Measurements from ENCODE around the gene TMEM242. TPM values are rescaled to one million over a fixed set of nuclear protein-coding genes. Genes with fewer than 3 reads are reported as not detected.

The TMEM242 gene
- total RNA-seq, 1 donor from 2014 or later = 9.6 TPM

DNA sequence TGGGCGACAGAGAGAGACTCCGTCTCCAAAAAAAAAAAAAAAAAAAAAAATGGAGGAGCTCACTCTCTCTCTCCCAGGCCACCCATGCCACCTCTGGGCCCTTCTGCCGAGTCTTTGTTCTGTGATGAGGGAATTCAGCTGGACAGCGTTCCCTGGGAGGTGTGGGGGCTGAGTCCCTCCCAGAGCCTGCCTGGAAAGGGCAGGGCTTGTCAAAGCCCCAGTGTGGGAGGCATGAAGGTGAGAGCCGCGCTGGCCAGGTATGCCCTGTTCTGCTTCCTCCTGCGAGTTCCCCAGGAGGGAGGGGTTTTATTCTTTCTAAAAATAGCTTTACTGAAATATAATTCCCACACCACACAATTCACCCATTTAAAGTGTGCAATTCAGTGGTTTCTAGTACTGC is 69.6 kb downstream of the TMEM242 start:
- DNase-seq (ENCODE audit: low spot score) = no peak

DNA sequence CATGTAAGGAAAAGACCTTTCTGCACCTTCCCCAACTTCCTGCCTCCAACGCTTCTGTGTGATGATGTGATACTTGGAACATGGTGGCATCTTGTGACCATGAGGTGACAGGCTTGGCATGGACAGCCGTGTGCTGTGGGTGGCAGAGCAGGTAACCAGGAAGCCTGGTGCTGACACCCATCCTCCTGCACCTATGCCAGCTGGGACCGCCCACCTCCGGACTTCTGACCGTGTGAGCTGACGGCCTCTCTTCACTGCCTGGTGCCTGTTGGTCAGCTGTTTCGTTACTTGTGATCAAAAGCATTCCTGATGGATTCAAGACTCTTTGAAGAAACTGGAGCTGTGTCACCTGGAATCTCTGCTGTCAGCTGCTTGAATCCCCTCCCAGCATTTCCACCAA is 70.3 kb downstream of the TMEM242 start:
- no peak for DNase-seq (ENCODE audit: low spot score)

DNA sequence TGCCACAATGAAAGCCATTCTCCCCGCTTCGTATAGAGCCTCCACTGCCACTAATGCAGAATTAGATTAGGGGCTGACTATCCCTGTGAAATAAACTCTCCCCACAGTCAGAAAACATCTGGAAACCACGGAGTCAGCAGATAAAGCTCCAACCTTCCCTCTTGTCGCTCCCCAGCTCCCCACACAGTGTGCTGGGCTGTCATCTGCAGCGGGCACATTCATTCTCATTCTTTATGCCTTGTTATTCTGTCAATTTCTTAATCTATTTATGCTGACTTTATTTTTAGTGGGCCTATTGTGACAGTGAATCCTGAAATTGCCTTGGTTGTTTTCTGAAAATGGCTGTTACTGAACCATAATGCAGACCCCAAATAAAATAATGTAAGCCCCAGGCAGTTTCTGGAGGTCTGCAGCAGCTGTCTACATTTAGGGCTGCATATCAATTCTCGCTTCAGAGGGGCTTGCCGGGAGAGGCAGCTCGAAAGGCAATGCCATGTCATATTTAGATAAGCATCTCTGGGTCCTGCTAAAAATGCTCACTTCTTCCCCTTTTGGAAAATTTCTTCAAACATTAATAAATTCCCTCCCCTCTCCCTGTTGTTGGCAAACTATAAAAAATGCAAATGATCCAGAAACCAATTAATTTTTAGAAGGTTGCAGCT is 71.6 kb downstream of the TMEM242 start:
- no peak for DNase-seq (ENCODE audit: low spot score)

DNA sequence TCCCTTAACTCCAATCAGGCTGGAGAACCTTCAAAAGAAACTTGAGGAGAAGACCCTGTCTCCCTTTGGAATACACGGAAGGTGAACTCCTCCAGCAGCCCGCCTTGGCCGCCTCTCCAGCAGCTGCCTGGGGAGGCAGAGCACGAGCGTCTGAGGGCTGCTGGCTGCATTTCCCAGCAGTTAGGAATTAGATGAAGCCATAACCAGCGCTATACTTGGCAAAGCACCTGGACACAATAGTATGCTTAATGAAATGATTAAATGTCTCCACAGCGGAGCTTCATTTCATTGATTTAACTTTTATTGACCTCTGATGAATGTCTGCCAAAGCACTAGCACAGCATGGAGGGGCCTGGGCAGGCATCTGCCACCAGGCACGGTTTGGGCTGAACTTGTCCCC is 73.5 kb downstream of the TMEM242 start:
- DNase-seq (ENCODE audit: low spot score) = no peak

DNA sequence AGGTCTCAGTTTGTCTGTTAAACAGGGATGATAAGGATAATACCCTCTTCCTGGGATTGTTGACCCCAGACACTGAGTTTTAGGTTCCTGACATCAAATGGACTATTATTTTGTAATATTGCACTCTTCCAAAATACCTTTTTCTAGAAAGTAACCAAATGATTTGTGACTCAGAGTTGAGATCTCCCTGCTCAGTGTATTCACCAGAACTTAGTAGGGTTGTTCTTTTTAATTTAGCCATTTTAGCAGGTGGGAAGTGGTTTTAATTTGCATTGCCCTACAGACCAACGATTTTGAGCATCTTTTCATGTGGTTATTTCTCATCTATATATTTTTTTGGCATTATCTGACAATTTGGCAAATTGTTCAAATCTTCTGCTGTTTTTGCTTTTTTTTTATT is 75.1 kb downstream of the TMEM242 start:
- DNase-seq (ENCODE audit: low spot score) = no peak

DNA sequence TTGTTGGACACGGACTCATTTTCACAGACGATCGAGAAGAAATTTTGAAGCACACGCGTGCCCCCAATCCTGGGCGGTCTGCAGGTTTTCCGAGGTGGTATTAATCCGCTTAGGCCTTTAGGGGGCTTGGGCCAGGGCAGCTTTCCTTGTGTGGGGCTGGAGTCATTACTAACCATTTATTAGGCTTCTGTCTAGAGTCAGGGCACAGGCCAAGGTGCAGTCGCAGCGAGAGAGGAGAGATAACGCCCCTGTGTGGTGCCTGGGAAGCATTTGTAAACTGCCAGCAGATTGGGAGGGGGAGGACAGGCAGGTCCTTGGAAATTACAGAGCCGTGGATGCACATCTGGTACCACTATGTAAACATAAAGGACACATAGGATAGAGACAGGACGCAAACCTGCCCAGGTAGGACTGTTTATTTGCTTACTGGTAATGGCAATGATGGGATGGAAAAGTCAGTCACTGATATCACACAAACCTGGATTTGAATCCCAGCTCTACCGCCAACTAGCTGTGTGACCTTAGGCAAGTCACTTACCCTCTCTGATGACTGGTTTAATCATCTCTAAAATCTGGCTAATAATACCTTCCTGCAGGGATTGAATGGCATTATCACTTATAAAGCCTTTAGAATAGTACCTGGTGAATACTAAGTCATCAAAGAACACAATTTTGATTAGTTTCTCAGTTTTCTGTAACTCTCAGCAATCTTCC is 76.4 kb downstream of the TMEM242 start:
- no peak for DNase-seq (ENCODE audit: low spot score)

DNA sequence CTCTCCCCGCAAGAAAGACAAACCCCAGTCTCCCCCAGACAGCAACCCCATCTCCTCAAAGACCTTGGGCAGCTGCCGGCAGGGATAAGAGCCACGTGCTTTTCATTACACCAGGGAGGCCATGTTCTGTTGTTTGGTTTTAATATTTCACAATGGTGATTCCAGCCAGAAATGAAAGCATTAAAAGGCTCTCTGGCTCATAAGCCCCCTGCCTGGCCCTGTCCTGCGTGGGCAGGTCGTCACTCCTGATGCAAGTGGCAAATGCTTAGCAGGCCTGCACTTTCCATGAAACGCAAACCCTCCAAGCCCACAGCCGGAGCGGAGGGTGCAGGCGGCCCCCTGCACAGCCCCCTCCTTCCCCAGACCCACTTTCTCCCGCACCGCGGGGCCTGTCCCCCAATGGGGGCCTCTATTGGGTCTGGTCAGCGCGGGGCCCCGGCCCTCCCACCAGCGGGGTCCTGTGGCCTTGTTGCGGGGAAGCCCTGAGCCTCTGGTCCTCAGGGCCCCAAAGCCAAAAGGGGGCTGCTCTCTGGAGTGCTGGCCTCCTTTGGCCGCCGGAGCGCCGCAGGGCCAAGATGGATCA is 77.2 kb downstream of the TMEM242 start:
- no peak for DNase-seq (ENCODE audit: low spot score)

DNA sequence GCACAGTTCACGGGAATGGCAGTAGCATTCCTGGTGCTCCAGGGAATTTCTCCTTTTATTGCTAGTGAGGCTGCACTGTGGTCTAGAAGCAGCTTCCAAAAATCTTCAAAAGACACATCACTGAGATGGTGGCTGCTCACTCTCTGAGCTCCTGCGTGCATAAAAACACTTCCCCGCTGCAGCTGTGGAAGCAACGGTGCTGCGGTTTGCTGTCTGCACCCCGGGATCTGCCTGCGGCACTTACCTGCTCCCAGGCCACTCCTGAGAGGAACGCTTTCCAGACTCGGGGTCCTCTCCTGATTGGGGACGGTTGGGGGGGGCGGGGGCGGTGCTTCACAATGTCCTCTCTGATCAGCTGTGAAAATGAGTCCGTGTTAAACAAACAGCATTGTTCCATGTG is 77.9 kb downstream of the TMEM242 start:
- DNase-seq (ENCODE audit: low spot score) = no peak

DNA sequence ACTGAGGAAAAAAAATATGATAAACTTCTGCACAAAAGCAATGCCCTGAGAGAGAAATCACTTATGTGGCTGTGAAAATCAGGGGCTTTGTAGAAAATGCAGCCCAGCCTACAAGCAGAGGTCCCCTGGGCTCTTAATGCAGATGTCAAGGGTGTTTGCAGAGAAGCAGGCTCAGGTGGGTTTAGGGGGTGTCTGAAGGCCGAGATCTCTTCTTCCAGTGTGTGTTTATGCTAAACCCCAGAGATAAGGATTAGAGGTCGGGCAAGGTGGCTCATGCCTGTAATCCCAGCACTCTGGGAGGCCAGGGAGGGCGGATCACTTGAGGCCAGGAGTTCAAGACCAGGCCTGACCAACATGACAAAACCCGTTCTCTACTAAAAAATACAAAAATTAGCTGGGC is 78.5 kb downstream of the TMEM242 start:
- no peak for DNase-seq (ENCODE audit: low spot score)

DNA sequence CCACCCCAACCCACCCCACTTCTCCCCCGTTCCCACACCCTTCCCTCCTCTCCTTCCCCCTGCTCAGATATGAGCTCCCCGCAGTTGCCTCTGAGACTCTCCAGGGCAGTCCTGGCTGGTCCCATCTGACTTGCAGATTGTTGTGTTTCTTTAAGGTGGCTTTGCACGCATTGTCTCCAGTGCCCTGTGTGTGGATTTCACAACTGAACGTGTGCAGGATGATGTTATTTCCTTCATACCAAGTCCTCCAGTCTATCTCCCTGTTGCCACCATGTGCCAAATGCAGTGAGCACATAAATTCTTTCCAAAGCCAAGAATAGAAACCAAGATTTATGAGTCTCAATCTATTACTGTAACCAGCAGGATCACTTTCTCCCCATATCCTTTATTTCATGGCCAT is 79.1 kb downstream of the TMEM242 start:
- no peak for DNase-seq (ENCODE audit: low spot score)

DNA sequence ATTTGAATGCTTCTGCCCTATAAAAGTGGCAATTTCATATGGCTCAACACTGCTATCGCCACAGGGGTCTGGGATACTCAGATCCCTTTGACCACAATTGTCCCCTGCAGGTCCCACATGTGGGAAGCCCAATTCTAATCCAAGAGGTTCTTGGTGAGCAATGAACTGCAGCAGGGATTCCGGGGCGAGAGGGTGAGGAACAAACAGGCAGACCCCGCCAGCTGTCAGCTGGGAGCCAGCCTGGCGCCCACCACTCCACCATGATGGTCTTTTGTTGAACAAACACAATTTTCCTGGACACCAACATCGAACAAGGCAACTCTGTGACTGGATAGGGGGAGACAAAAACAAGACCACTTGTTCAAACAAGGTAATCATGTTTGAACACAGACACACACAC is 80.5 kb downstream of the TMEM242 start:
- no peak for DNase-seq (ENCODE audit: low spot score)

DNA sequence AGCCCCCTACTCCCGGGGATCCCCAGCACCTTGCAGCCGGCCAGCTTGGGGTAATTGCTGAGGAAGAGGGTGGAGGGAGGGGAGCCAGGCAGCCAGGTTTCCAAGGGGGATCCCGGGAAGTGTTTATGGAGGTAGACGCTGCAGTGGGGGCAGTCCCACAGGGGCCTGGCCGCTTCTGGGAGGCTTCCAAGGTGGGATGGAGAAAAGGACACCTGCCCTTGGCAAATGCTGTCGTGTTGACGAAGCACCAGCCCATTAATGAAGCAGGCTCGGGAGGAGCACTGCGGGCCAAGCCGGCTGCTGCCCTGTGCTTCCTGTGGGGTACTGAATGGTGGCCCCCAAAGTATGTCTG is 82.4 kb downstream of the TMEM242 start:
- DNase-seq (ENCODE audit: low spot score) = no peak

DNA sequence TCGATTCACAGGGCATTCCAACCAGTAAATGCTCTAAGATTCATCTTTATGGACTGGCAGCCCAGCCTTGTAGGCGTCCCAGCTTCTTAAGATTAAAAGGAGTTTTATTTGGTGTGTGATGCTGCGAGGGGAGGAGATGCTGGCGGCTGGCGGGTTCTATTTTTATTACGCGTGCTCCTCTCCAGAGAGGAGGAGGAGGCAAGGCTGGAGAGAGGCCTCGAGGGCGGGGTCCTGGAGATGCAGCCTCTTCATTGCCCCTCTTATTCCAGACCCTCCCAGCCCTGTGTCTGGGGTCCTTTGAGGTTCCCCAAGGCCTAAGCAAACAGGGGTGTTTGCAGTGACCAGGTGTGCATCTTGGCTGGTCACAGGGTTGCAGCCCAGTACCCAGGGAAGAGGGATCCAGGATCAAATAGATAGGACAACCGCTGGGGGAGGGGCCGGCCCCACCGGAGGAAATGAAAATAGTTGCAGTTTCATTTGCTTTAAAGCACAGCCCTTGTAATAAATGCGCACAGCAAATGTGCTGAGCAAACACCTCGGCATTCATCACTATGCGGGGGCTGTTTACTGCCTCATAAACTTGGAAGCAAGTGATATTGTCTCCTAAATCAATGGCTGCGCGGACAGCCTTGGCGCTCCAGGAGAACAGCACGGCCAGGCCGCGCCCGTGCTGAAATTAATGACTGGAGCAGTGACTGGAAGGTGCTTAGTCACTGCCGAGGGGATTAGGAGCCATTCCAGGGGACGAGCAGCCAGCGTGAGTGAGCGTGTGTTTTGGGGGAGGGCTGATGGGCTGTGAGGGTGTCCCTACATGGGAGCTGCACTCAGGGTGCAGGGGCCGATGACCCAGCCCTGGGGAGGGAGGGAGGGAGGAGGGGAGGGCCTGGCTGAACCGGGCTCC is 83.0 kb downstream of the TMEM242 start:
- DNase-seq (ENCODE audit: low spot score) = no peak

DNA sequence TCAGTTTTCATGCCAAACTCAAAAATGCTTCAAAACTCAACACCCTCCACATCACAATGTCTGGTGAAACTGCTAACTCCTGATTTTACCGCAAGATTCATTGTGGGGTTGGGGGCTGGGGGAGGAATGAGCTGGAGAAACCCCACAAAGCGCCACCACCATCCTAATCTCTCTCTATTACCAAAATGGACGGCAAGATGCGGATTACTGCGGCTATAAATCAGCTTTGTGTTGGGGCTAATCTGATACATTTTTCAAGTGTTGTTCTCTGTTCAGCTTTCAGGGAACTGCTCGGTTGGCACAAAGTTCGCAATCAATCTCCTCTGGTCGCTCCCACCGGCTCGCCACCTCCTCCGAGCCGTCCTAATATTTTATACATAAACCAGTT is 83.7 kb downstream of the TMEM242 start:
- no peak for DNase-seq (ENCODE audit: low spot score)

Other genes with a start within 250 kb of the TMEM242 start
- gene ZDHHC14, start 57.7 kb upstream of the TMEM242 start, total RNA-seq = 8.5 TPM

All from mesenteric fat pad (tissue), 1 donor.